PC-9 (cell line): ENCODE results near the gene NPIPB2.
"Not testable (repeated sequence)": the region's sequence is repeated elsewhere in the genome, so short reads cannot be mapped to it uniquely, and the experiment has no call there.

Experiments
- EZH2 ChIP-seq: fragments of 200-600 bp; sonication (generic); IDR thresholded peaks from 2 replicates; pipeline ENCODE4 v1.8.0; 2017; ENCODE audit warnings: antibody characterized with exemption, low read depth
- TF ChIP-seq, protein P1 (sequence below): fragments of 200-600 bp; sonication (generic); conservative IDR thresholded peaks from 2 replicates; pipeline ENCODE4 v1.6.1; 2017; ENCODE audit warnings: mixed run types, antibody characterized with exemption, mild to moderate bottlenecking, moderate library complexity

- TF ChIP-seq, protein P1, sequence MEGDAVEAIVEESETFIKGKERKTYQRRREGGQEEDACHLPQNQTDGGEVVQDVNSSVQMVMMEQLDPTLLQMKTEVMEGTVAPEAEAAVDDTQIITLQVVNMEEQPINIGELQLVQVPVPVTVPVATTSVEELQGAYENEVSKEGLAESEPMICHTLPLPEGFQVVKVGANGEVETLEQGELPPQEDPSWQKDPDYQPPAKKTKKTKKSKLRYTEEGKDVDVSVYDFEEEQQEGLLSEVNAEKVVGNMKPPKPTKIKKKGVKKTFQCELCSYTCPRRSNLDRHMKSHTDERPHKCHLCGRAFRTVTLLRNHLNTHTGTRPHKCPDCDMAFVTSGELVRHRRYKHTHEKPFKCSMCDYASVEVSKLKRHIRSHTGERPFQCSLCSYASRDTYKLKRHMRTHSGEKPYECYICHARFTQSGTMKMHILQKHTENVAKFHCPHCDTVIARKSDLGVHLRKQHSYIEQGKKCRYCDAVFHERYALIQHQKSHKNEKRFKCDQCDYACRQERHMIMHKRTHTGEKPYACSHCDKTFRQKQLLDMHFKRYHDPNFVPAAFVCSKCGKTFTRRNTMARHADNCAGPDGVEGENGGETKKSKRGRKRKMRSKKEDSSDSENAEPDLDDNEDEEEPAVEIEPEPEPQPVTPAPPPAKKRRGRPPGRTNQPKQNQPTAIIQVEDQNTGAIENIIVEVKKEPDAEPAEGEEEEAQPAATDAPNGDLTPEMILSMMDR = not testable (repeated sequence)
- not testable (repeated sequence) for TF ChIP-seq EZH2
These were observed 20.6 kb upstream of the NPIPB2 start for GRCh38 chr16:11962457-11962856.
